NCI-H1105 (cell line): Measurements from ENCODE around the gene MYO5A.
A peak's percentile ranks its signal among the peaks of the same experiment; 100 is the strongest.
"Not testable (repeated sequence)": the region's sequence is repeated elsewhere in the genome, so short reads cannot be mapped to it uniquely, and the experiment has no call there.

ENCODE experiments used
- DNase-seq: peaks from one replicate; lab custom pipeline; 2025; lab: John Stamatoyannopoulos, UW

The MYO5A gene

GRCh38 chr15:52540374-52541012 is 11.8 kb upstream of the MYO5A start:
- no peak for DNase-seq

DNA sequence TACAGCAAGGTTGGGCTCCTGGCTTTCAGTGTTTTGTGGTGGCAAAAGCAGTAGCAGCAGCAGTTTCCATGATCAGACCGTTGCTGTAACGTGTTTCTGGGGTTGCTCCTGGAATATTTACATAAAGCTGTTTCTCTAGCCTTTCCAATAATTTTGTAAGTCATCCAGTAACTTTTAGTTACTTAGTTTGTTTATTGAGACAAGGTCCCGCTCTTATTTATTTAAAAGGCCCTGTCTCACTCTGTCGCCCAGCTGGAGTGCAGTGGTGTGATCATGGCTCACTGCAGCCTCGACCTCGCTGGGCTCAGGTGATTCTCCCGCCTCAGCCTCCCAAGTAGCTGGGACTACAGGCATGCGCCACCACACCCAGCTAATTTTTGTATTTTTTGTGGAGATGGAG is 8.8 kb upstream of the MYO5A start:
- no peak for DNase-seq

- no peak for DNase-seq
Measured at GRCh38 chr15:52532427-52532826, 3.7 kb upstream of the MYO5A start.

- DNase-seq, result no peak
Measured at GRCh38 chr15:52529940-52530339, 1.3 kb upstream of the MYO5A start.

DNA sequence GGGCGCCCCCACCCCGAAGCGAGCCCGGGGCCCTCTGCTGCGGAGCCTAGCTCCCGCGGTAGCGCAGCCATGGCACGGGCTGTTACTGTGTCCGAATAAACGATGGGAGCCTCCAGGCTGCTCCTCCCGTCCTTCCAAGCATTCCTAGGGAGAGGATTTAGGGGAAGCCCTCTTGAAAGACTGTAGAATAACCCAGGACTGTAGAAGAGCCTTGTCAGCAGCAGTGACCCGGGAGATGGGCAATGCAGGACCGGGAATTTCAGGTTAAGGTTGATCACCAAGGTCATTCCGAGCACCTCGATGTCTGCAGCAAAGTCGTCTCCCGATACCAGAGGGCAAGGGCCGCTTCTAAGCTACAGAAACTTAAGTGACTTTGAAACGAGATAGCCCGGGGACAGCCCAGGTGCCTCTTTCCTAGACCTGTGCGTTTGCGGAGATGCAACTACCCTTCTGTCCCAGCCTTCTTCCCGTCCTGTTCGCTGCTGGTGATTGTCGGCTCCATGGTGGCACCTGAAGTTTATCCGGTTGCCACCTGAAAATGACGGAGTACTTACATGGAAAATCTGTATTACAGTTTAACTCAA is 753 bp upstream of the MYO5A start:
- peak; percentile 30 for DNase-seq

GRCh38 chr15:52527911-52528563 is 643 bp downstream of the MYO5A start:
- DNase-seq, result peak; percentile 16

DNA sequence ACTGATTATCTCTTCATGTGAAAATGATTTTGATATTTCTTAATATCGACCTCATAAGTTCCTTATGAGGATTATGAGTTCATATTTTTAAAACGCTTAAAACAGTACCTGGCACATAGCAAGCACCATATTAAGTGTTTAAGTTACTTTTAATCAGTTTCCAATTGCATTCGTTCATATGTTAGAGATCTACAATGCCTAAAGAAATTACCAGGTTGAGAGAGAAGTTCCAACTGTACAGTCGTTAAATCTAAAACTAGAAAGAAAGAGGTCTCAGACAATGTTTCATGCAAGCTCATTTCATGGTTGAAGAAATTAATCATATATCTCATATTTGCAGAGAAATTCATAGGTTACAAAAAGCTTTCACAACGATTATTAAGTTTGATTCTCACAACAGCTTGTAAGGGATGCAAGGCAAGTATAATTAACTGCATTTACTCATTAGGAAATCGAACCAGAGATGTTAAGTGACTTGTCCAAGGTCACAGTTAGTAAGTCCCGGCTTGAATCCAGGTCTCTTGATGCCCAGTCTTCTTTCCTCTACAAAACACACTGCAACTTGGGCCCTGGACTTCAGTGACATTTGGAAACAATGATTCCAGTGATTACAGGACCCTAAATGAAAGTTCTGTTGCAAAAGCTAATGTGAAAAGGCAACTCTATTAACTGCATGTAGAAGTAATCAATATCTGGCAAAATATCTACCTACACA is 1.3 kb downstream of the MYO5A start:
- DNase-seq, result no peak

- DNase-seq, result no peak
Measured at GRCh38 chr15:52524223-52525136, 4.2 kb downstream of the MYO5A start.

GRCh38 chr15:52523647-52524046 is 5.0 kb downstream of the MYO5A start:
- DNase-seq, result no peak

DNA sequence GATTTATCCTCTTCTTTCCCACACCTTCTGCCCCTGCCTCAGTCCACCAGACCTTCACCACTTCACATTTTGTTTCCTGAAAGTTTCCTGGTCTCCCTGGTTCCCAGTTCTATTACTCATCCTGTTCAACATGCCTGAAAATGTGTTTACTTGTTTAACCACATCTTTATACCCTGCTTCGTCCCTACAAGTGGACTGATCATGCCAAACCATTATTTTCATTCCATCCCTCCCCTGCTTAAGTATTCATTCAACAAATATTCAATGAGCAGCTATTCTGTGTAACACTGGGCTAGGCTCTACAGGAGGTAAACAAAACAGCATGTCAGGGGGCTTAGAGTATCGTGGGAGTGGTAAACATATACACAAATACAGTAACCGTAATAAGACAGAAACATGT is 5.5 kb downstream of the MYO5A start:
- DNase-seq, result no peak

DNA sequence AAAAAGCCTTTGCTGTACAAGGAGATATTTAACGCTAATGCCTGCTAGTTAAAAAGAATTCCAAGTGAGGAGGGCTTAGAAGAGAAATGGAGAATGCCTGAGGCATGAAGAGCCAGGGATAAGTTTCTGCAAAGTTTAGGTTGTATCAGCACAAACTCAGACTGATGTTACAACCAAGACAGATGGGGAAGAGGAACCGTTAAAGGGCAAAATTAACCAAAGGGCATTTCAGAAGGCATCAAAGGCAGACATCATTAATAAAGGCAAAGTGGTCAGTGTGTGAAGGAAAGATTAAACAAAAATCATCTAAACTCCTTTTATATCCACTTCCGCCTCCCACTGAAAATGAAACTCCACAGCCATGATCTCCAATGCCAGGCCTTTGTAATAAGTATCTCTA is 7.0 kb downstream of the MYO5A start:
- no peak for DNase-seq

GRCh38 chr15:52520421-52520820 is 8.3 kb downstream of the MYO5A start:
- no peak for DNase-seq

- no peak for DNase-seq
Measured at GRCh38 chr15:52518487-52519371, 10.0 kb downstream of the MYO5A start.

GRCh38 chr15:52517014-52517413 is 11.7 kb downstream of the MYO5A start:
- no peak for DNase-seq

- no peak for DNase-seq
Measured at GRCh38 chr15:52515343-52515742, 13.3 kb downstream of the MYO5A start.

DNA sequence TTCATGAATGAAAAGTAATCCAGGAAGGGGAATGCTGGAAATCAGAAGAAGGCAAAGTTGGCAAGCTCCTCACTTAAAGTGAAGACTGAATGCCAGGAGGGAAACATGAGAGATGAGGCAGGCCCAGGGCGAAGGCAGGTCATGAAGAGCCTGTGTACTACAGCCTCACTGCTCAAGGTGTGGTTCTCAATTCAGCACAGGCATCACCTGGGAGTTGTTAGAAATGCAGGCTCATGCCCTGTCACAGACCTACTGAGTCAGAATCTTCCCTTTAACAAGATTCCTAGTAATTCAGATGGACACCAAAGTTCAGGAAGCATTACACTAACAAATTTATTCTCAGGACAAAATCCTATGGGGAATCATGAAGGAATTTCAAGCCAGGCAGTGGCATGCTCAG is 14.2 kb downstream of the MYO5A start:
- DNase-seq, result no peak

DNA sequence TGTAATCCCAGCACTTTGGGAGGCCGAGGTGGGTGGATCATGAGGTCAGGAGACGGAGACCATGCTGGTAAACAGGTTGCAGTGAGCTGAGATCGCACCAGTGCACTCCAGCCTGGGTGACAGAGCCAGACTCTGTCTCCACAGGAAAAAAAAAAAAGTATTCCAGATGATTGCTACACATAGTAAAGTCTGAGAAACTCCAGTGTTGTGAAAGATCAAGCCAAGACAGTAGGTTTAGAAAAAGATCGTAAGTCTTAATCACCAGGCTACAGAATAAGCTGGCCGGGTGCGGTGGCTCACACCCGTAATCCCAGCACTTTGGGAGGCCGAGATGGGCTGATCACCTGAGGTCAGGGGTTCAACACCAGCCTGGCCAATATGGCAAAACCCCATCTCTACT is 15.8 kb downstream of the MYO5A start:
- DNase-seq, result not testable (repeated sequence)

- DNase-seq, result no peak
Measured at GRCh38 chr15:52511084-52511483, 17.6 kb downstream of the MYO5A start.

GRCh38 chr15:52509500-52510245 is 19.0 kb downstream of the MYO5A start:
- no peak for DNase-seq

DNA sequence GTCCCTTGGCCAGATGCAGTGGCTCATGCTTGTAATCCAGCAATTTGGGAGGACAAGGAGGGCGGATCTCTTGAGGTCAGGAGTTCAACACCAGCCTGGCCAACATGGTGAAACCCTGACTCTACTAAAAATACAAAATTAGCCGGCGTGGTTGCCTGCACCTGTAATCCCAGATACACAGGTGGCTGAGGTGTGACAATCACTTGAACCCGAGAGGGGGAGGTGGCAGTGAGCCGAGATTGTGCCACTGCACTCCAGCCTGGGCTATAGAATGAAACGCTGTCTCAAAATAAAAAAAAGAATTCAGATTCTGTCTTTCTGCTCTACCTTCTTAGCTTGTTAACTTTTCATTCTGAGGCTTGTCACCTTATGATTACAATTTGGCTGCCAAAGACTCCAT is 22.1 kb downstream of the MYO5A start:
- no peak for DNase-seq
